Panc1 (cell line): Measurements from ENCODE around the gene CACNA1G. TPM values are rescaled to one million over a fixed set of nuclear protein-coding genes. Genes with fewer than 3 reads are reported as not detected.
A peak's percentile ranks its signal among the peaks of the same experiment; 100 is the strongest.

Source experiments
- ATAC-seq: fragments of 200-7000 bp; cut with Tn5 transposase; 2 replicates; pipeline ENCODE4 v1.9.1; 2020; ENCODE audit warnings: mild to moderate bottlenecking, moderate library complexity
- Bru-seq: library from RNA; stranded (reverse); fragments of 400-500 nt; gene quantifications from one replicate; lab custom pipeline; 2021; lab: Mats Ljungman, UMichigan
- BruChase-seq, 2 experiments: library from RNA; stranded (reverse); fragments of 400-500 nt; gene quantifications; one replicate each; lab custom pipeline; 2021; lab: Mats Ljungman, UMichigan
- BruUV-seq: library from RNA; stranded (reverse); fragments of 400-500 nt; replicated peaks from 2 replicates; lab custom pipeline; 2021; lab: Mats Ljungman, UMichigan
- CTCF ChIA-PET: fragments of 300-600 bp; sonication (Branson Sonifier 250); formaldehyde crosslinking; loops from one replicate; lab custom pipeline; 2022; ENCODE audit warnings: antibody characterized with exemption; lab: Charles Lee
- POLR2A ChIA-PET: fragments of 300-600 bp; sonication (Branson Sonifier 250); formaldehyde crosslinking; loops from one replicate; lab custom pipeline; 2022; ENCODE audit warnings: antibody characterized with exemption; lab: Charles Lee
- DNase-seq: peaks from one replicate; pipeline ENCODE4 v3.0.0-alpha.2; 2010; ENCODE audit warnings: low read depth, low spot score
- H3K27ac ChIP-seq: 2 replicates; pipeline ENCODE4 v1.5.1; 2011; ENCODE audit warnings: mild to moderate bottlenecking, low read length, inconsistent platforms
- H3K27me3 ChIP-seq: fragments of 200-500 bp; sonication (Bioruptor generic); 2 replicates; pipeline ENCODE4 v1.6.0; 2014; ENCODE audit warnings: low read length, inconsistent platforms; ENCODE audit not compliant: control insufficient read depth, insufficient read depth
- H3K36me3 ChIP-seq: fragments of 200-500 bp; sonication (Bioruptor generic); 2 replicates; pipeline ENCODE4 v1.5.1; 2014; ENCODE audit warnings: inconsistent platforms, mild to moderate bottlenecking, low read length, moderate library complexity; ENCODE audit not compliant: control insufficient read depth, insufficient read depth
- H3K4me1 ChIP-seq: 2 replicates; pipeline ENCODE4 v1.5.1; 2011; ENCODE audit warnings: inconsistent platforms, mild to moderate bottlenecking, low read length, moderate library complexity; ENCODE audit not compliant: control insufficient read depth, insufficient read depth
- H3K4me3 ChIP-seq, 2 experiments: 2 replicates each; pipeline ENCODE4 v1.5.1; 2011 to 2012; ENCODE audit warnings: low read depth in 2 of 2, low read length in 2 of 2, mild to moderate bottlenecking in 2 of 2, inconsistent platforms in 1 of 2, moderate library complexity in 1 of 2
- H3K9me3 ChIP-seq: fragments of 200-500 bp; sonication (Bioruptor generic); 2 replicates; pipeline ENCODE4 v1.5.1; 2014; ENCODE audit warnings: low read depth, mild to moderate bottlenecking, inconsistent platforms, low read length, moderate library complexity; ENCODE audit not compliant: control insufficient read depth, insufficient read depth
- POLR2AphosphoS5 ChIP-seq: IDR thresholded peaks from 2 replicates; pipeline ENCODE4 v1.6.1; 2012; ENCODE audit warnings: mild to moderate bottlenecking, low read depth, low read length, moderate library complexity
- SIN3A ChIP-seq: IDR thresholded peaks from 2 replicates; pipeline ENCODE4 v1.6.1; 2012; ENCODE audit warnings: low read depth, mild to moderate bottlenecking, low read length, moderate library complexity, borderline replicate concordance; ENCODE audit not compliant: insufficient read depth
- TCF7L2 ChIP-seq: IDR thresholded peaks from 2 replicates; pipeline ENCODE4 v1.6.1; 2011; ENCODE audit warnings: mild to moderate bottlenecking, low read depth, low read length, inconsistent platforms
- in situ Hi-C: cut with HindIII; loops from 2 replicates; pipeline ENCODE4 v1.10.0; 2016; ENCODE audit warnings: low sequenced_read_pairs, low pct_unique_long_range_greater_than_20kb
- intact Hi-C: fragments of 100-400 bp; cut with micrococcal nuclease; formaldehyde crosslinking; loops from one replicate; pipeline ENCODE4 v1.10.0; 2022; ENCODE audit not compliant: unreplicated experiment
- long read RNA-seq: library from polyadenylated mRNA; unstranded; transcript quantifications from one replicate; pipeline ENCODE4 v2.0.0, GENCODE V29; 2021; ENCODE audit not compliant: unreplicated experiment
- polyA plus RNA-seq: library from polyadenylated mRNA; unstranded; fragments of >200 nt; gene quantifications from one replicate; pipeline ENCODE4 v1.2.1, GENCODE V29; 2012; ENCODE audit warnings: missing spikeins; ENCODE audit not compliant: insufficient read length
- total RNA-seq: library from RNA; stranded (reverse); gene quantifications from one replicate; pipeline ENCODE4 v1.2.1, GENCODE V29; 2021; ENCODE audit not compliant: unreplicated experiment
- TF ChIP-seq, protein P1 (sequence below), 2 experiments: IDR thresholded peaks; 2 replicates each; pipeline ENCODE4 v1.6.1; 2011 to 2012; ENCODE audit warnings: low read depth in 2 of 2, control low read depth in 1 of 2, low read length in 1 of 2, mild to moderate bottlenecking in 1 of 2, moderate library complexity in 1 of 2; ENCODE audit not compliant: insufficient read depth in 1 of 2
- TF ChIP-seq, protein P2 (sequence below): fragments of 450-650 bp; IDR thresholded peaks from 2 replicates; pipeline ENCODE4 v1.5.1; 2017; ENCODE audit warnings: mild to moderate bottlenecking

CACNA1G gene
- total RNA-seq (10.0 TPM), Bru-seq, nascent RNA (percentile 41 among the genes with signal in this experiment), BruChase-seq, experiment 1, labeled RNA remaining after a 2-hour chase (percentile 48 among the genes with signal in this experiment), BruChase-seq, experiment 2, labeled RNA remaining after a 6-hour chase (percentile 51 among the genes with signal in this experiment)
- polyA plus RNA-seq = 9.7 TPM
- long read RNA-seq, partial matches to known transcripts = 8 of 13 reads
- long read RNA-seq, other reads (novel, unspliced or antisense) = 5 of 13 reads

DNA sequence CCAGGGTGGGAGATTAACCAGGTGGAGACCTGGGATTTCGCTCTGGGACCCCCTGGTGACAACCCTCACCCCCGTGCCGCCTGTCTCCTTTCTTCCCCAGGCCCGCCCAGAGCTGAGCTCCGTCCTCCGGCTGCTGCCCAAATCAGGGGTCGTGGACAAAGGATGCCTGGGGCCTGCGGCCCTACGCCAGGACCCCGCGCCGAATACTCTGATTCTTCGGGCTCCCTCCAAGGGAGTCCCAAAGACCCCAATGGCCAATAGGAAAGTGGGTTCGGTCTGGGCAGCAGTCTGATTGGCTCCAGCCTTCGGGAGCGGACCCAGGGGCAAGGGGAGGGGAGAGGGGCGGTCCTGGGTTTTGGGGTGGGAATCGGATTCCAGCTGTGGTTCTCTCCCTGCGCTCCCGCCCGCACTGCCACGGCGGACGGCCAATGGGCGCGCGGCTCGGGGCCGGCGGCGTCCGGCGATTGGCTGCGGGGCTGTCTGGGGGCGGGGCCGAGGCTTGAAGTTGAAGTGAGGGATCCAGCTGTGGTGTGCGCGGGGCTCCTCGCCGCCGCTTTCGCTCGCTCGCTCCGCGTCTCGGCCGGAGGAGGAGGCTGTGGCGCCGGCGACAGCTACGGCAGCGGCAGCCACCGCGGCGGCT, at the start of gene CACNA1G:
Gene CACNA1G, plus strand, starts transcription at position 531 of the 640 bp plus-strand sequence. CDS start 745 bp downstream, outside the sequence.
- Histone ChIP-seq H3K4me3 (peak within 1 kb of the TSS; percentile 76 to 90), H3K36me3 (no peaks in the 10 kb centered on the region), H3K27me3 (no peaks in the 10 kb centered on the region; the same call in 1 of the 2 replicates), H3K27ac (peak within 1 kb of the TSS; percentile 81), H3K4me1 (peaks cover 27% of the 10 kb centered on the region), H3K9me3 (no peaks in the 10 kb centered on the region)
- POLR2A ChIA-PET = interaction anchor here (0.7 kb wide), 2 partner anchors 10 to 28 kb away, joined by 3 to 4 read pairs; no protein-coding TSS in a partner anchor
- intact Hi-C loops = no loop called here
- TF ChIP-seq, protein P1, sequence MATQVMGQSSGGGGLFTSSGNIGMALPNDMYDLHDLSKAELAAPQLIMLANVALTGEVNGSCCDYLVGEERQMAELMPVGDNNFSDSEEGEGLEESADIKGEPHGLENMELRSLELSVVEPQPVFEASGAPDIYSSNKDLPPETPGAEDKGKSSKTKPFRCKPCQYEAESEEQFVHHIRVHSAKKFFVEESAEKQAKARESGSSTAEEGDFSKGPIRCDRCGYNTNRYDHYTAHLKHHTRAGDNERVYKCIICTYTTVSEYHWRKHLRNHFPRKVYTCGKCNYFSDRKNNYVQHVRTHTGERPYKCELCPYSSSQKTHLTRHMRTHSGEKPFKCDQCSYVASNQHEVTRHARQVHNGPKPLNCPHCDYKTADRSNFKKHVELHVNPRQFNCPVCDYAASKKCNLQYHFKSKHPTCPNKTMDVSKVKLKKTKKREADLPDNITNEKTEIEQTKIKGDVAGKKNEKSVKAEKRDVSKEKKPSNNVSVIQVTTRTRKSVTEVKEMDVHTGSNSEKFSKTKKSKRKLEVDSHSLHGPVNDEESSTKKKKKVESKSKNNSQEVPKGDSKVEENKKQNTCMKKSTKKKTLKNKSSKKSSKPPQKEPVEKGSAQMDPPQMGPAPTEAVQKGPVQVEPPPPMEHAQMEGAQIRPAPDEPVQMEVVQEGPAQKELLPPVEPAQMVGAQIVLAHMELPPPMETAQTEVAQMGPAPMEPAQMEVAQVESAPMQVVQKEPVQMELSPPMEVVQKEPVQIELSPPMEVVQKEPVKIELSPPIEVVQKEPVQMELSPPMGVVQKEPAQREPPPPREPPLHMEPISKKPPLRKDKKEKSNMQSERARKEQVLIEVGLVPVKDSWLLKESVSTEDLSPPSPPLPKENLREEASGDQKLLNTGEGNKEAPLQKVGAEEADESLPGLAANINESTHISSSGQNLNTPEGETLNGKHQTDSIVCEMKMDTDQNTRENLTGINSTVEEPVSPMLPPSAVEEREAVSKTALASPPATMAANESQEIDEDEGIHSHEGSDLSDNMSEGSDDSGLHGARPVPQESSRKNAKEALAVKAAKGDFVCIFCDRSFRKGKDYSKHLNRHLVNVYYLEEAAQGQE (IDR thresholded peaks at IDR 0.05; ENCODE audit: insufficient read depth in 1 of 2, low read depth in 2 of 2, low read length in 1 of 2) = no peak
- TF ChIP-seq, protein P2, sequence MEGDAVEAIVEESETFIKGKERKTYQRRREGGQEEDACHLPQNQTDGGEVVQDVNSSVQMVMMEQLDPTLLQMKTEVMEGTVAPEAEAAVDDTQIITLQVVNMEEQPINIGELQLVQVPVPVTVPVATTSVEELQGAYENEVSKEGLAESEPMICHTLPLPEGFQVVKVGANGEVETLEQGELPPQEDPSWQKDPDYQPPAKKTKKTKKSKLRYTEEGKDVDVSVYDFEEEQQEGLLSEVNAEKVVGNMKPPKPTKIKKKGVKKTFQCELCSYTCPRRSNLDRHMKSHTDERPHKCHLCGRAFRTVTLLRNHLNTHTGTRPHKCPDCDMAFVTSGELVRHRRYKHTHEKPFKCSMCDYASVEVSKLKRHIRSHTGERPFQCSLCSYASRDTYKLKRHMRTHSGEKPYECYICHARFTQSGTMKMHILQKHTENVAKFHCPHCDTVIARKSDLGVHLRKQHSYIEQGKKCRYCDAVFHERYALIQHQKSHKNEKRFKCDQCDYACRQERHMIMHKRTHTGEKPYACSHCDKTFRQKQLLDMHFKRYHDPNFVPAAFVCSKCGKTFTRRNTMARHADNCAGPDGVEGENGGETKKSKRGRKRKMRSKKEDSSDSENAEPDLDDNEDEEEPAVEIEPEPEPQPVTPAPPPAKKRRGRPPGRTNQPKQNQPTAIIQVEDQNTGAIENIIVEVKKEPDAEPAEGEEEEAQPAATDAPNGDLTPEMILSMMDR = no peak
- TF ChIP-seq POLR2AphosphoS5 (no peak), SIN3A (no peak), TCF7L2 (no peak)
- ATAC-seq = peak; percentile 90
- DNase-seq = no peak
- in situ Hi-C loops = no loop called here
- BruUV-seq = no TSS peak
- CTCF ChIA-PET = interaction anchor here (0.6 to 1.4 kb wide), 5 partner anchors 10 to 225 kb away, joined by 3 to 17 read pairs (median 5); no protein-coding TSS in a partner anchor

DNA sequence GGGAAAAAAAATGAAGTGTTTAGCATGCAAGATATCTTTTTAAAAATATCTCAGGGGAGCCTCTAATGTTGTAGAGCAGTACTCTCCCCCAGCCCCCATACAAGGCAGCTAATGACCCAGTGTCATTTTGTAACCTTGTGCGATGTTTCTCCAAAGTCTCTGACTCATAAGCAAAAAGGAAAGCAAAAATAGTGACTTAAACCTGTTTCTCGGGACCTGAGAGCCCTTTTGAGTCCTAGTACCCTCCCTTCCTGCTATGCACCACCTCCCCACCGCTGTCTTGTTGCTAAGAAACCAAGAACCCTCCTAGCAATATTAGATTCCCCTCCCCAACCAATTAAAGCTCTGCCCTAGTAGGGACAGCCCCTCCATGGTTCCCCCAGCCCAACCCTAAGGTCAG, 49.5 kb upstream of the CACNA1G start:
- POLR2A ChIA-PET = no interaction called here
- peaks cover 11% of the 10 kb centered on the region for H3K4me1 ChIP-seq
- CTCF ChIA-PET = no interaction called here
- no peak for TF ChIP-seq TCF7L2
- no TSS peak for BruUV-seq
- in situ Hi-C loops (no loop called here), intact Hi-C loops (no loop called here)
- ATAC-seq (no peak), DNase-seq (no peak)
- H3K36me3 ChIP-seq = no peaks in the 10 kb centered on the region
- H3K4me3 ChIP-seq = no peak overlapping the region
- H3K27me3 ChIP-seq = no peaks in the 10 kb centered on the region
- no peak overlapping the region for H3K27ac ChIP-seq
- H3K9me3 ChIP-seq = no peaks in the 10 kb centered on the region
